Ascending aorta (tissue), 2 donors: Measurements from ENCODE around the gene RNPS1. TPM values are rescaled to one million over a fixed set of nuclear protein-coding genes. Genes with fewer than 3 reads are reported as not detected.

Experiments used
- DNase-seq, 2 donors: peaks; one replicate each; pipeline ENCODE4 v3.0.0-alpha.2; 2019; ENCODE audit warnings: low spot score in 2 of 2
- H3K27ac ChIP-seq, 2 donors: fragments of 200-600 bp; sonication (generic); one replicate each; pipeline ENCODE4 v1.5.1; 2016 to 2017; ENCODE audit warnings: mild to moderate bottlenecking in 1 of 2
- H3K27me3 ChIP-seq: fragments of 200-600 bp; sonication (generic); one replicate; pipeline ENCODE4 v1.5.1; 2017
- H3K36me3 ChIP-seq, 2 donors: fragments of 200-600 bp; sonication (generic); one replicate each; pipeline ENCODE4 v1.5.1; 2016
- H3K4me1 ChIP-seq, 2 donors: fragments of 200-600 bp; sonication (generic); one replicate each; pipeline ENCODE4 v1.5.1; 2016 to 2017; ENCODE audit warnings: mild to moderate bottlenecking in 1 of 2
- H3K4me3 ChIP-seq, 2 donors: fragments of 200-600 bp; sonication (generic); one replicate each; pipeline ENCODE4 v1.5.1; 2016 to 2017; ENCODE audit warnings: mild to moderate bottlenecking in 1 of 2
- H3K9me3 ChIP-seq, 2 donors: fragments of 200-600 bp; sonication (generic); one replicate each; pipeline ENCODE4 v1.5.1; 2016
- intact Hi-C: fragments of 100-400 bp; cut with DNase I; formaldehyde crosslinking; loops from one replicate; pipeline ENCODE4 v1.15.1; 2023
- total RNA-seq: library from RNA; depleted of rRNA; stranded (reverse); fragments of >200 nt; gene quantifications from one replicate; pipeline ENCODE4 v1.1.0, GENCODE V29; 2016
- TF ChIP-seq, protein P1 (sequence below), 3 experiments: fragments of 200-600 bp in 2 of 3; fragments of 450-650 bp in 1 of 3; sonication (generic) in 2 of 3; IDR thresholded peaks; one replicate each; pipeline ENCODE4 v1.5.1; 2016 to 2019; ENCODE audit warnings: antibody characterized with exemption in 3 of 3, mild to moderate bottlenecking in 1 of 3, moderate library complexity in 1 of 3

Gene RNPS1
- total RNA-seq, 1 donor from 2014 or later: 134 TPM

- Histone ChIP-seq H3K36me3 (peaks cover 0 to 42% of the 10 kb centered on the region in 2 donors), H3K27ac (no peak overlapping the region), H3K9me3 (no peaks in the 10 kb centered on the region), H3K27me3 (no peaks in the 10 kb centered on the region), H3K4me3 (no peak overlapping the region), H3K4me1 (no peaks in the 10 kb centered on the region)
- no peak for DNase-seq
- intact Hi-C loops: loop anchor here (10.0 kb wide), 1 partner anchor 58 kb away; no protein-coding TSS in a partner anchor
- TF ChIP-seq, protein P1, sequence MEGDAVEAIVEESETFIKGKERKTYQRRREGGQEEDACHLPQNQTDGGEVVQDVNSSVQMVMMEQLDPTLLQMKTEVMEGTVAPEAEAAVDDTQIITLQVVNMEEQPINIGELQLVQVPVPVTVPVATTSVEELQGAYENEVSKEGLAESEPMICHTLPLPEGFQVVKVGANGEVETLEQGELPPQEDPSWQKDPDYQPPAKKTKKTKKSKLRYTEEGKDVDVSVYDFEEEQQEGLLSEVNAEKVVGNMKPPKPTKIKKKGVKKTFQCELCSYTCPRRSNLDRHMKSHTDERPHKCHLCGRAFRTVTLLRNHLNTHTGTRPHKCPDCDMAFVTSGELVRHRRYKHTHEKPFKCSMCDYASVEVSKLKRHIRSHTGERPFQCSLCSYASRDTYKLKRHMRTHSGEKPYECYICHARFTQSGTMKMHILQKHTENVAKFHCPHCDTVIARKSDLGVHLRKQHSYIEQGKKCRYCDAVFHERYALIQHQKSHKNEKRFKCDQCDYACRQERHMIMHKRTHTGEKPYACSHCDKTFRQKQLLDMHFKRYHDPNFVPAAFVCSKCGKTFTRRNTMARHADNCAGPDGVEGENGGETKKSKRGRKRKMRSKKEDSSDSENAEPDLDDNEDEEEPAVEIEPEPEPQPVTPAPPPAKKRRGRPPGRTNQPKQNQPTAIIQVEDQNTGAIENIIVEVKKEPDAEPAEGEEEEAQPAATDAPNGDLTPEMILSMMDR (IDR thresholded peaks at IDR 0.05): no peak
Observed at GRCh38 chr16:2276368-2277195, 8.7 kb upstream of the RNPS1 start.

DNA sequence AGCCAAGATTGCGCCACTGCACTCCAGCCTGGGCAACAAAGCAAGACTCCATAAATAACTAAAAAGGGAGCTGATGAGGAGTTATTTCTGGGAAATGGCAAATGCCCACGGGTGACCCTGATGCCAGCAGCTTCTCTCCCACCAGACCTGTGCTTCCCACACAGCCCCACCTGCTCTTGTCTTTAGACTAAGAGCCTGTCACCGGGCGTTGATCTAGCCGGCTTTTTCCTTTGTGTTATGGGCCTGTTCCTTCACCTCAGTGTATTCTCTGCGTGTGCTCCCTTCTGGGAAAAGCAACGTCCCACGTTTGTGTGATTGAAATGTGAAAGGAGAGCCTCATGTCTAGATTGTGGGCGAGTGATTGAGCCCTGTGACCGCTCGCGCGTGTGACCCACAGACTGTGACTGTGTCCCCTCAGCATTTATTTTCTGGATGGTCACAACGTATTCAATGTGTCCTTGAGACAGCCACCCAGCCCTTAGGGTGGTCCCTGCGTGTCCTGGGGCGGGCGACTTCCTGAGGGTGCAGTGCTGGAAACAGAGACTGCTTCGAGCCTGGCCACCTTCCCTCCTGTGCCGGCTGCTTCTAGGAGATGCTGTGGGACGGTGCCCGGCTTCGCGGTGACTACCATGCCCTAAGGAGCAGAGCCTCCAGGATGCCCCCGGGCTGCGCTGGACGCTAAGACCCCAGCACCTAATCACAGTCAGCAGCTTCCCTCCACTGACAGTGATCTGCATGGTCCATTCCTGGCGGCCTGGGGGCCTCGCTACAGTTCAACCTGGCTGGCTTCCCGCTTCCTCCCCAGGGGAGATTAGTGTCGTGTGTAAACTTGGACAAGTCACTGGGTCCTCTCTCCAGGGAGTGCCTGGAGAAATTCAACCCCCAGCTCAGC lies 7.8 kb upstream of the RNPS1 start:
- intact Hi-C loops: loop anchor here (10.0 kb wide), 1 partner anchor 59 kb away; no protein-coding TSS in a partner anchor
- no peaks in the 10 kb centered on the region for H3K27me3 ChIP-seq
- no peaks in the 10 kb centered on the region for H3K9me3 ChIP-seq
- no peaks in the 10 kb centered on the region for H3K4me1 ChIP-seq
- DNase-seq: no peak
- TF ChIP-seq, protein P1 (IDR thresholded peaks at IDR 0.05): no peak
- H3K27ac ChIP-seq: no peak overlapping the region
- no peak overlapping the region for H3K4me3 ChIP-seq
- peaks cover 0 to 37% of the 10 kb centered on the region in 2 donors for H3K36me3 ChIP-seq

GRCh38 chr16:2273931-2274330 lies 6.0 kb upstream of the RNPS1 start:
- no peak overlapping the region for H3K4me3 ChIP-seq
- TF ChIP-seq, protein P1 (IDR thresholded peaks at IDR 0.05): no peak
- peaks cover 10 to 11% of the 10 kb centered on the region in 2 donors for H3K4me1 ChIP-seq
- intact Hi-C loops: loop anchor here (10.0 kb wide), 1 partner anchor 61 kb away; no protein-coding TSS in a partner anchor
- no peak for DNase-seq
- H3K36me3 ChIP-seq: peaks cover 0 to 26% of the 10 kb centered on the region in 2 donors
- no peaks in the 10 kb centered on the region for H3K9me3 ChIP-seq
- H3K27ac ChIP-seq: no peak overlapping the region
- no peaks in the 10 kb centered on the region for H3K27me3 ChIP-seq

GRCh38 chr16:2273484-2273883 lies 5.6 kb upstream of the RNPS1 start:
- no peaks in the 10 kb centered on the region for H3K27me3 ChIP-seq
- H3K4me3 ChIP-seq: no peak overlapping the region
- TF ChIP-seq, protein P1 (IDR thresholded peaks at IDR 0.05): no peak
- peaks cover 10 to 11% of the 10 kb centered on the region in 2 donors for H3K4me1 ChIP-seq
- peaks cover 0 to 26% of the 10 kb centered on the region in 2 donors for H3K36me3 ChIP-seq
- no peaks in the 10 kb centered on the region for H3K9me3 ChIP-seq
- intact Hi-C loops: loop anchor here (10.0 kb wide), 1 partner anchor 61 kb away; no protein-coding TSS in a partner anchor
- no peak overlapping the region for H3K27ac ChIP-seq
- DNase-seq: no peak

DNA sequence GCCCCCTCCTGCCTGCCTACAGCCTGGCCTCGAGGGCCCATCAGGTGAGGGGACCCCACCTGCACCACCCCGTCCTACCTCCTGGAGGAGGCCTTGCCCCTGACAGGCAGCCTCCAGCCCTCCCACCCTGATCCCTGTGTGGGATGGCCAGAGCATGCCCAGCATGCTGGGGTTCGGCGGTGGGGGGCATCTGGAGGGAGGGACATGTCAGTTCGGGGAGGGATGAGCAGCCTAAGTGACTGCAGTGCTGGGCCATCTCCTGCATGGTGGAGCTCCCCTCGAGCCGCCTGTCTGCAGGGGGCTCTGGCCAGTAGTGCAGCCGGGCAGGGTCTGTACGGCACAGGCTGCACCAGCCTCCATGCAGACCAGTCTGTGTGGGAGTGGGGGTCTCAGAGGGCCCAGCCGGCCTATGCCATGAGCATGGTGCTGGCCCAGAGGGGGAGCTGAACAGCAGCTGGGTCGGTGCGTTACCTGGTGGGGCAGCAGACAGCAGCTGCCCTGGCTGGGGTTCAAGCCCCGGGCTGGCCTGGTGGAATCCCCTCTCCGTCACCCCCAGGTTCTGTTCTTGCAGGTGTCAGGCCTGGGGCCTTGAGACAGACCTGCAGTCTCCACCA lies 4.0 kb upstream of the RNPS1 start:
- Histone ChIP-seq H3K36me3 (peaks cover 0 to 13% of the 10 kb centered on the region in 2 donors), H3K27me3 (no peaks in the 10 kb centered on the region), H3K4me3 (no peak overlapping the region), H3K9me3 (no peaks in the 10 kb centered on the region), H3K4me1 (peaks cover 10 to 11% of the 10 kb centered on the region in 2 donors), H3K27ac (no peak overlapping the region)
- intact Hi-C loops: loop anchor here (10.0 kb wide), 1 partner anchor 63 kb away; no protein-coding TSS in a partner anchor
- TF ChIP-seq, protein P1 (IDR thresholded peaks at IDR 0.05): no peak
- DNase-seq: no peak
